ENCODE results near the gene HOXB3. TPM values are rescaled to one million over a fixed set of nuclear protein-coding genes. Genes with fewer than 3 reads are reported as not detected.

Gene HOXB3
- total and polyA plus RNA-seq, 2 of the 13 experiments (the other 11 are each of a cell fraction or from before 2014, with no cell fraction given) = not detected

- TF ChIP-seq MTA1 (CRISPR knock-in tag; IDR thresholded peaks at IDR 0.05; ENCODE audit: borderline replicate concordance) (peak; percentile 76; the same call in 1 of the 2 replicates), ZNF20 (CRISPR knock-in tag; IDR thresholded peaks at IDR 0.05) (no peak), HMGXB3 (CRISPR knock-in tag; IDR thresholded peaks at IDR 0.05; ENCODE audit: borderline replicate concordance) (0 out of 2 replicates have a peak, but pooled peaks have one; percentile 59), CBX2 (IDR thresholded peaks at IDR 0.05; ENCODE audit: low read depth, low read length) (no peak), CBX2 (CRISPR knock-in tag; IDR thresholded peaks at IDR 0.05; ENCODE audit: low read depth) (peak; percentile 90; the same call in 1 of the 2 replicates), ATF2 (CRISPR knock-in tag; IDR thresholded peaks at IDR 0.05) (peak; percentile 55; the same call in 1 of the 2 replicates), ASH2L (IDR thresholded peaks at IDR 0.05; ENCODE audit: insufficient read length, low read depth, low read length) (peak; percentile 22), MXD1 (CRISPR knock-in tag; IDR thresholded peaks at IDR 0.05) (0 out of 2 replicates have a peak, but pooled peaks have one; percentile 21), ZNF513 (CRISPR knock-in tag; conservative IDR thresholded peaks at IDR 0.05) (no peak), ZNF329 (CRISPR knock-in tag; IDR thresholded peaks at IDR 0.05; ENCODE audit: low read depth) (no peak), BATF2 (CRISPR knock-in tag; IDR thresholded peaks at IDR 0.05) (no peak), ELF1 (CRISPR knock-in tag; IDR thresholded peaks at IDR 0.05) (no peak), ZXDC (CRISPR knock-in tag; IDR thresholded peaks at IDR 0.05) (no peak)
Observed at GRCh38 chr17:48636177-48637018, 46.4 kb upstream of the HOXB3 start (continued).
